AG10803 (cell line): ENCODE results near the gene RALGPS2.

Source experiments
- DNase-seq: peaks from one replicate; pipeline ENCODE4 v3.0.0; 2010; ENCODE audit warnings: low read depth
- H3K4me3 ChIP-seq: 2 replicates; pipeline ENCODE4 v1.5.1; 2011; ENCODE audit warnings: mild to moderate bottlenecking, low read length, control low read depth
- CTCF ChIP-seq: conservative IDR thresholded peaks from 2 replicates; pipeline ENCODE4 v1.5.1; 2011; ENCODE audit warnings: mild to moderate bottlenecking, low read length, control low read depth, inconsistent platforms

RALGPS2 gene

DNA sequence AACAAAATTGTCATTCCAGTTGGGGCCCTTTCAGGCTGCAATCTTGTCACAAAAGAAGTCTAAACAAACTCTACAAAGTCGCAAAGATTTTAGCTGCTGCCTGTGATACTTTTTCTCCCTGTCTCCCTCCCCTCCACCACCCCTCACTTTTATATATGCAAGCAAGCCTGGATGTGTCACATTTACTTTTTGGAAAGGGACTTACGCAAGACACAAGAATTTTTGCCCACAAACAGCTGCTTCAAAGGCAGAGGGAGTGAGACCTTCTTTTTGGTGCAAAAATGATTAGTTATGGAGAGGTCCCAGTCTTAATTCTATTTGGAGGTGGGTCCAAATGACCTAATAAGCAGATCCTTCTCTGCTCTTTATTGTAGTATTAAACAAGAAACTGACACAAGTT lies 22.9 kb upstream of the RALGPS2 start:
- no peak for TF ChIP-seq CTCF
- peak; percentile 79 for DNase-seq
- no peak overlapping the region for H3K4me3 ChIP-seq

- no peak for DNase-seq
- H3K4me3 ChIP-seq = no peak overlapping the region
- no peak for TF ChIP-seq CTCF
Measured at GRCh38 chr1:178704833-178705232, 20.2 kb upstream of the RALGPS2 start.

DNA sequence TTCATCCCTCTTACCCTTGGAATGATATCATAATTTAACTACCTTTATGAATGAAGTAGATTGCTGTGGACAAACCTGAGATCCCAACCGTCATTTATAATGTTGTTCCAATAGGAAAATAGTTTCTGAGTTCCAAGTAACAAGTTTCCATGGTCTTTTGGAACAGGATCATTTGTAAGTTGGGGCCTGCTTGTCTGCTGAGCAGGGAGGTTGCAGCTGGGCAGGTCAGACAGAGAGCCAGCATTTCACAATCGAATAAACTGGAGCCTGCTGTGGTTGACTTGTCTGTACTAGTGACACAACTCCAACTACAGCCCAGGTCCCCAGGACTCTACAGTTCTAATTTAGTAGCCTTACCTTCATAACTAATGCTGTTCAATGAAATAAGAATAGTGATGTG lies 18.6 kb upstream of the RALGPS2 start:
- TF ChIP-seq CTCF = no peak
- peak; percentile 79 for DNase-seq
- no peak overlapping the region for H3K4me3 ChIP-seq

DNA sequence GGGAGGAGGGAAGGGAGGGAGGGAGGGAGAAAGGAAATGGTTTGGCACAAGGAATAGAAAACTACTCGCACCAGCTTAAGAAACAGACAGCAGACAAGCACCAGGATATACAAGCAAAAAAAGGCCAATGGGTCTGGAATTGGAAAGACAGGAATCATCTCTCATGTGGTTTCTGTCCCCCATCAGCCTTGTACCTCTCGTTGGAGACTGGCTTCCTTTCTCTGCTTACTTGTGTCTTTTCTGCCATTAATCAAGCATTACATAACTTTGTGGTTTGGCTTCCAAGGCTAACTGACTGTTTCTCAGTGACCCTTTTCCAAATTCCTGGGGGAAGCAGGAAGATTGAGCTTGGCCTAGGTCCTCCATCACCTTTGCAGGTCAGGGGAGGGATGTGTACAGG lies 11.8 kb upstream of the RALGPS2 start:
- TF ChIP-seq CTCF = no peak
- peak; percentile 75 for DNase-seq

DNA sequence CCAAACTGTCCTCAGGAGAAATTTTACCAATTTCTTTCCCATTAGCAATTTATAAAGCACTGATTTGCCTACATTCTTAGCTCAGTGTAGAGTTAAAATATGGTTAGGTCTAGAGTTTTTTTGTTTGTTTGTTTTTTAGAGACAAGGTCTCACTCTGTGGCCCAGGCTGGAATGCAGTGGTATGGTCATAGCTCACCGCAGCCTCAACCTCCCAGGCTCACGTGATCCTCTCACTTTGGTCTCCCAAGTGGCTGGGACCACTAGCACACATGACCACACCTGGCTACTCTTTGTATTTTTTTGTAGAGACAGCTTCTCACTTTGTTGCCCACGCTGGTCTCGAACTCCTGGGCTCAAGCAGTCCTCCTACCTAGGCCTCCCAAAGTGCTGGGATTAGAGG lies 10.6 kb upstream of the RALGPS2 start:
- H3K4me3 ChIP-seq = no peak overlapping the region
- no peak for TF ChIP-seq CTCF
- no peak for DNase-seq

More for the DNA sequence above, 11.8 kb upstream of the RALGPS2 start:
- H3K4me3 ChIP-seq = no peak overlapping the region

- TF ChIP-seq CTCF = no peak
- no peak overlapping the region for H3K4me3 ChIP-seq
- peak; percentile 52 for DNase-seq
Measured at GRCh38 chr1:178716111-178716510, 8.9 kb upstream of the RALGPS2 start.

GRCh38 chr1:178718520-178718919 lies 6.5 kb upstream of the RALGPS2 start:
- DNase-seq = no peak
- H3K4me3 ChIP-seq = no peak overlapping the region
- TF ChIP-seq CTCF = no peak
